Gastrocnemius medialis (tissue), 4 donors: ENCODE measurements around the gene ZNF783.
"Not testable (repeated sequence)": the region's sequence is repeated elsewhere in the genome, so short reads cannot be mapped to it uniquely, and the experiment has no call there.

ENCODE experiments used
- CTCF ChIP-seq, 5 experiments: fragments of 450-650 bp in 3 of 5; fragments of 200-600 bp in 2 of 5; sonication (generic) in 2 of 5; IDR thresholded peaks in 4 of 5; conservative IDR thresholded peaks in 1 of 5; 1 replicate in 4 of 5; 2 replicates in 1 of 5; pipeline ENCODE4 v1.5.1; 2016 to 2019; ENCODE audit warnings: antibody characterized with exemption in 5 of 5, mild to moderate bottlenecking in 3 of 5, moderate library complexity in 3 of 5
- POLR2A ChIP-seq, 2 donors: fragments of 450-650 bp; IDR thresholded peaks; one replicate each; pipeline ENCODE4 v1.6.1; 2017; ENCODE audit warnings: antibody characterized with exemption in 2 of 2, mild to moderate bottlenecking in 2 of 2, moderate library complexity in 2 of 2

GRCh38 chr7:149321125-149321905 lies 59.3 kb downstream of the ZNF783 start:
- not testable (repeated sequence) for TF ChIP-seq CTCF (IDR thresholded peaks at IDR 0.05 in 4 of 5, conservative IDR thresholded peaks at IDR 0.05 in 1 of 5); POLR2A (IDR thresholded peaks at IDR 0.05)
